K562 (cell line): Measurements from ENCODE around the gene DDIT3.

Experiments used
- ADNP ChIP-seq: fragments of 200-800 bp; sonication (Bioruptor generic); IDR thresholded peaks from 2 replicates; pipeline ENCODE4 v1.6.1; 2016; ENCODE audit warnings: missing genetic modification characterization, missing compliant biosample characterization
- NCOR1 ChIP-seq: fragments of 450-650 bp; IDR thresholded peaks from 2 replicates; pipeline ENCODE4 v1.6.1; 2016; ENCODE audit warnings: mild to moderate bottlenecking, moderate library complexity
- ZBED1 ChIP-seq: IDR thresholded peaks from 2 replicates; pipeline ENCODE4 v1.6.1; 2014
- TF ChIP-seq, protein P1 (sequence below): fragments of 450-650 bp; IDR thresholded peaks from 2 replicates; pipeline ENCODE4 v1.6.1; 2016; ENCODE audit warnings: low read depth, mild to moderate bottlenecking, moderate library complexity

- TF ChIP-seq, protein P1, sequence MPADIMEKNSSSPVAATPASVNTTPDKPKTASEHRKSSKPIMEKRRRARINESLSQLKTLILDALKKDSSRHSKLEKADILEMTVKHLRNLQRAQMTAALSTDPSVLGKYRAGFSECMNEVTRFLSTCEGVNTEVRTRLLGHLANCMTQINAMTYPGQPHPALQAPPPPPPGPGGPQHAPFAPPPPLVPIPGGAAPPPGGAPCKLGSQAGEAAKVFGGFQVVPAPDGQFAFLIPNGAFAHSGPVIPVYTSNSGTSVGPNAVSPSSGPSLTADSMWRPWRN, result no peak
- TF ChIP-seq NCOR1 (no peak), ZBED1 (no peak), ADNP (tag) (no peak)
These were observed 49.2 kb downstream of the DDIT3 start for GRCh38 chr12:57470970-57471656.
